Natural killer cell (primary cell): ENCODE results near the gene DDX23. TPM values are rescaled to one million over a fixed set of nuclear protein-coding genes. Genes with fewer than 3 reads are reported as not detected.

Experiments used
- ATAC-seq, 3 donors: fragments of 150-1000 bp in 2 of 3; fragments of 200-7000 bp in 1 of 3; cut with Tn5 transposase; 1 replicate in 1 of 3; 2 replicates in 2 of 3; pipeline ENCODE4 v1.10.0; 2021; ENCODE audit warnings: mild to moderate bottlenecking in 2 of 3, moderate library complexity in 2 of 3
- DNase-seq, 2 donors: peaks; one replicate each; pipeline versions ENCODE4 v3.0.0 to v3.0.0-alpha.2; 2013 to 2021; ENCODE audit warnings: mixed read lengths in 1 of 2
- H3K27ac ChIP-seq: one replicate; pipeline ENCODE4 v1.5.1; 2013; ENCODE audit warnings: mild to moderate bottlenecking, low read length
- H3K27me3 ChIP-seq: one replicate; pipeline ENCODE4 v1.6.1; 2013; ENCODE audit warnings: low read length; ENCODE audit not compliant: control insufficient read depth, insufficient read depth
- H3K36me3 ChIP-seq: one replicate; pipeline ENCODE4 v1.6.1; 2013; ENCODE audit warnings: low read length; ENCODE audit not compliant: control insufficient read depth, insufficient read depth
- H3K4me1 ChIP-seq: one replicate; pipeline ENCODE4 v1.6.1; 2013; ENCODE audit warnings: low read length; ENCODE audit not compliant: control insufficient read depth, insufficient read depth
- H3K4me3 ChIP-seq: one replicate; pipeline ENCODE4 v1.5.1; 2013; ENCODE audit warnings: low read length
- H3K9me3 ChIP-seq: one replicate; pipeline ENCODE4 v1.6.1; 2013; ENCODE audit warnings: low read length; ENCODE audit not compliant: control insufficient read depth, insufficient read depth
- H3K27ac Mint-ChIP-seq, 2 donors: one replicate each; pipeline ENCODE4 v1.8.0; 2022; ENCODE audit warnings: mild to moderate bottlenecking in 2 of 2, mixed read lengths in 2 of 2, moderate library complexity in 1 of 2
- H3K27me3 Mint-ChIP-seq, 2 donors: one replicate each; pipeline ENCODE4 v1.8.0; 2022; ENCODE audit warnings: low read depth in 2 of 2, mixed read lengths in 2 of 2
- H3K36me3 Mint-ChIP-seq: one replicate; pipeline ENCODE4 v1.8.0; 2022; ENCODE audit warnings: mixed read lengths
- H3K4me1 Mint-ChIP-seq, 2 donors: one replicate each; pipeline ENCODE4 v1.8.0; 2022; ENCODE audit warnings: mixed read lengths in 2 of 2
- H3K4me3 Mint-ChIP-seq: one replicate; pipeline ENCODE4 v1.8.0; 2022; ENCODE audit warnings: mild to moderate bottlenecking, moderate library complexity, mixed read lengths
- H3K9me3 Mint-ChIP-seq, 2 donors: one replicate each; pipeline ENCODE4 v1.8.0; 2022; ENCODE audit warnings: mixed read lengths in 2 of 2
- CTCF ChIP-seq: fragments of 200-600 bp; IDR thresholded peaks from one replicate; pipeline ENCODE4 v1.8.0; 2022; ENCODE audit warnings: antibody characterized with exemption
- WGBS: methylation state at CpG from one replicate; pipeline ENCODE4 v1.1.7; 2013; ENCODE audit warnings: missing lambda C conversion rate; ENCODE audit not compliant: insufficient coverage; 5-methylcytosine and 5-hydroxymethylcytosine counted together
- intact Hi-C: fragments of 100-400 bp; cut with micrococcal nuclease; formaldehyde crosslinking; loops from one replicate; pipeline ENCODE4 v1.14.2; 2022
- total RNA-seq, 4 donors: library from RNA; stranded (reverse); fragments of 120-200 nt in 1 of 4; gene quantifications; one replicate each; pipeline versions ENCODE4 v1.2.3 to v1.2.4, GENCODE V29; 2013 to 2022

The DDX23 gene
- total RNA-seq, 3 donors from 2014 or later (not counting 1 experiment from before 2014, with no cell fraction given) = 96.0 to 123 (median 104) TPM

DNA sequence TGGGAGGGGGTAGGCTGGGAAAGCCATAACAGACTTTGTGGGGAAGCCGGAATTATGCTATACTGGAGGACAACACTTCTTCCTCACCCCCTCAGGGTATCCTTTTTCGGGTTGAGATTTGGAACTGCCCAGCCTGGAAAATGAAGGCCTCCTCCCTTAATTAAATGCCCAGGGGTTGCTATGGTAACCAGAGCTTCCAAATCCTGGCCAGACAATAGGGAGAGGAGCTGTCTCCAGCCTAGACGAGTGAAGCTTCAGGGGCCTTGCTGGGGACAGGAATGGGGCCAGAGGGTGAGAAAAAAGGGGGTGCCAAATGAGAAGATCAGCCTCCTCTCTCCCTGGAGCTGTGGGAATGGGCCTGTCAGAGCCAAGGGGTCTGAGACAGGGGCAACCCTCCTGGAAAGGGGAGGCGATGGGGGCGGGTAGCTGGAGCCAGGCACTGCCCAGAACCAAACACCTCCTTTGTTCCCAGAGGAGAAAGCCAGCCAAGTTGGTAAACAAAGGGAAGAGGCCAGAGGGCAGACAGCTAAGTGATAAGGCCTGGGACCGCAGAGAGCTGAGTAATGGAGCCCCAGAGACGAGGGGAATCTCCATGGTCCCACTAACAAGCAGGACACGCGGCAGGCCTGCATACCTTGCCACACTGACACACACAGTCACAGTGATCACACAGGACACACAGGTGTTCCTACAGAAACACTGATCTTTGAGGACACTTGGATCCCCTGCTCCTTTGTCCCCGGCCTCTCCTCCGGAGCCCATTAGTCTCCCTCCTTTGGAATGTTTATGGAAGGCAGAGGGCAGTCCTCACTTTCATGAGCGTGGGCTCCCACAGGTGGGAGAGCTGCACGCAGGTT, 31.6 kb upstream of the DDX23 start:
- no peak for TF ChIP-seq CTCF
- Histone ChIP-seq H3K27ac (no peak overlapping the region), H3K9me3 (no peaks in the 10 kb centered on the region), H3K36me3 (no peaks in the 10 kb centered on the region), H3K4me3 (no peak overlapping the region), H3K27me3 (peaks cover 7% of the 10 kb centered on the region), H3K4me1 (no peaks in the 10 kb centered on the region)
- Mint-ChIP-seq H3K27ac (no peak overlapping the region), H3K4me1 (peaks cover 4 to 8% of the 10 kb centered on the region in 2 donors), H3K9me3 (no peaks in the 10 kb centered on the region), H3K27me3 (peaks cover 21 to 26% of the 10 kb centered on the region in 2 donors), H3K36me3 (no peaks in the 10 kb centered on the region), H3K4me3 (no peak overlapping the region)
- WGBS = 83% methylated on average over 13 of the region's 13 CpGs
- no peak for DNase-seq
- ATAC-seq = no peak
- intact Hi-C loops = no loop called here

GRCh38 chr12:48882972-48883304, 31.0 kb upstream of the DDX23 start:
- WGBS = 75% methylated on average over 2 of the region's 3 CpGs
- H3K4me3 Mint-ChIP-seq = no peak overlapping the region

DNA sequence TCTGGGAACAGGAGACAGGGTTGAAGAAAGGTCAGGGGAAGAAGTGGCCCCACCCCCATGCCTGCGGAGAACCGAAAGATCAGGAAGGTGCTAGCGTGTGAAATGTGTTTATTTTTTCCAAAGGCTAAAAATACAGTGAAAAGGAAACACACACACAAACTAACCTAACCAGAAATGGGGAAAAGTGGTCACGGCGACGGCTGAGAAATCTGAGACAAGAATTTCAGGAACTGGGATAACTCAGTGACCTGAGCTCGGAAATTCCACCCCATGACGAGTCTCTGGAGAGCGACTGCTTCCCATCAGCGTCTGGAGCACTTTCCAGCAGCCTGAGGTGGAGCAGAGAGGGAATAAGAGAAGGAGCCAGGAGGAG, 30.3 kb upstream of the DDX23 start:
- no peak overlapping the region for H3K27ac Mint-ChIP-seq
- 16% methylated on average over 7 of the region's 10 CpGs for WGBS

More at GRCh38 chr12:48882972-48883304, 31.0 kb upstream of the DDX23 start:
- no peak overlapping the region for H3K4me3 ChIP-seq
- DNase-seq = no peak
- peaks cover 4 to 8% of the 10 kb centered on the region in 2 donors for H3K4me1 Mint-ChIP-seq
- peaks cover 21 to 26% of the 10 kb centered on the region in 2 donors for H3K27me3 Mint-ChIP-seq
- ATAC-seq = no peak
- no peak for TF ChIP-seq CTCF
- H3K36me3 ChIP-seq = no peaks in the 10 kb centered on the region
- intact Hi-C loops = no loop called here
- no peaks in the 10 kb centered on the region for H3K9me3 ChIP-seq
- no peaks in the 10 kb centered on the region for H3K4me1 ChIP-seq
- no peak overlapping the region for H3K27ac Mint-ChIP-seq
- H3K36me3 Mint-ChIP-seq = no peaks in the 10 kb centered on the region
- no peaks in the 10 kb centered on the region for H3K9me3 Mint-ChIP-seq
- peaks cover 7% of the 10 kb centered on the region for H3K27me3 ChIP-seq
- no peak overlapping the region for H3K27ac ChIP-seq

More for the DNA sequence above, 30.3 kb upstream of the DDX23 start:
- no peaks in the 10 kb centered on the region for H3K36me3 ChIP-seq
- H3K4me1 ChIP-seq = no peaks in the 10 kb centered on the region
- ATAC-seq = no peak
- DNase-seq = no peak
- no peak overlapping the region for H3K27ac ChIP-seq
- H3K27me3 ChIP-seq = peaks cover 7% of the 10 kb centered on the region
- H3K9me3 ChIP-seq = no peaks in the 10 kb centered on the region
- H3K27me3 Mint-ChIP-seq = peaks cover 21 to 26% of the 10 kb centered on the region in 2 donors
- H3K4me3 Mint-ChIP-seq = no peak overlapping the region
- intact Hi-C loops = no loop called here
- no peaks in the 10 kb centered on the region for H3K9me3 Mint-ChIP-seq
- H3K36me3 Mint-ChIP-seq = no peaks in the 10 kb centered on the region
- H3K4me3 ChIP-seq = no peak overlapping the region
- H3K4me1 Mint-ChIP-seq = peaks cover 4 to 8% of the 10 kb centered on the region in 2 donors
- TF ChIP-seq CTCF = no peak
